Measurements from ENCODE around the gene NAALAD2. TPM values are rescaled to one million over a fixed set of nuclear protein-coding genes. Genes with fewer than 3 reads are reported as not detected.

The NAALAD2 gene
- polyA plus RNA-seq, 1 donor (not counting 4 experiments of a cell fraction or from before 2014, with no cell fraction given): not detected

DNA sequence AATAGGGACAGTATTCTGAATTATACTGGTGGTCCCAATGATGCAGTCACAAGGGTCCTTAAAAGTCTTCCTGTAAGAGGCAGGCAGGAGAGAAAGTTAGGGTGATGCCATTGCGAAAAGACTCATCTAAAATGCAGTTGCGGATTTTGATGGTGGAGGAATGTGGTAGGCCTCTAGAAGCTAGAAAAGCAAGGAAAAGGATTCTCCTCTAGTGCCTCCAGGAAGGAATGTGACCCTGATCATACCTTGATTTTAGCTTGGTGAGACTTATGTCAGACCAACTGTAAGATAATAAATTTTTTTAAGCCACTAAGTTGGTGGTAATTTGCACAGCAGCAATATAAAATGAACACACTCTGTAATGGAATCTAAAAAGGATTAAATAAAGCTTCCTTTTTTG lies 54.5 kb downstream of the NAALAD2 start:
- Histone ChIP-seq H3K27me3 (ENCODE audit: control insufficient read depth, extremely low read depth, insufficient read depth, low read length) (no peaks in the 10 kb centered on the region), H3K9me3 (ENCODE audit: control insufficient read depth, low read depth, low read length) (no peaks in the 10 kb centered on the region), H3K36me3 (ENCODE audit: control insufficient read depth in 2 of 2, extremely low read depth in 1 of 2, insufficient read depth in 2 of 2, low read length in 2 of 2) (no peaks in the 10 kb centered on the region), H2AFZ (ENCODE audit: control insufficient read depth, low read length) (no peak overlapping the region), H3K4me1 (ENCODE audit: control insufficient read depth, extremely low read depth, insufficient read depth, low read length) (no peaks in the 10 kb centered on the region), H3K9ac (ENCODE audit: control insufficient read depth, extremely low read depth, insufficient read depth, low read length) (no peak overlapping the region), H3K79me2 (ENCODE audit: control insufficient read depth, insufficient read depth, low read length) (no peaks in the 10 kb centered on the region), H3K27ac (ENCODE audit: control insufficient read depth, insufficient read depth, low read length) (no peak overlapping the region), H3K9me1 (ENCODE audit: control insufficient read depth, extremely low read depth, insufficient read depth, low read length) (no peaks in the 10 kb centered on the region), H3K4me3 (ENCODE audit: control insufficient read depth in 2 of 3, extremely low read depth in 1 of 3, insufficient read depth in 2 of 3, low read depth in 1 of 3, low read length in 3 of 3) (no peak overlapping the region), H3K4me2 (ENCODE audit: control insufficient read depth, extremely low read depth, insufficient read depth, low read depth, low read length) (no peak overlapping the region), H4K20me1 (ENCODE audit: control insufficient read depth, extremely low read depth, insufficient read depth, low read length) (no peaks in the 10 kb centered on the region)
- FAIRE-seq (no peak), DNase-seq (ENCODE audit: low read depth, low spot score) (no peak)
- dilution Hi-C loops (cut with MboI; ENCODE audit: extremely low pct_ligation_motif_present, low sequenced_read_pairs): no loop called here
- TF ChIP-seq EZH2 (IDR thresholded peaks at IDR 0.05; ENCODE audit: low read length): no peak
- TF ChIP-seq, protein P1, sequence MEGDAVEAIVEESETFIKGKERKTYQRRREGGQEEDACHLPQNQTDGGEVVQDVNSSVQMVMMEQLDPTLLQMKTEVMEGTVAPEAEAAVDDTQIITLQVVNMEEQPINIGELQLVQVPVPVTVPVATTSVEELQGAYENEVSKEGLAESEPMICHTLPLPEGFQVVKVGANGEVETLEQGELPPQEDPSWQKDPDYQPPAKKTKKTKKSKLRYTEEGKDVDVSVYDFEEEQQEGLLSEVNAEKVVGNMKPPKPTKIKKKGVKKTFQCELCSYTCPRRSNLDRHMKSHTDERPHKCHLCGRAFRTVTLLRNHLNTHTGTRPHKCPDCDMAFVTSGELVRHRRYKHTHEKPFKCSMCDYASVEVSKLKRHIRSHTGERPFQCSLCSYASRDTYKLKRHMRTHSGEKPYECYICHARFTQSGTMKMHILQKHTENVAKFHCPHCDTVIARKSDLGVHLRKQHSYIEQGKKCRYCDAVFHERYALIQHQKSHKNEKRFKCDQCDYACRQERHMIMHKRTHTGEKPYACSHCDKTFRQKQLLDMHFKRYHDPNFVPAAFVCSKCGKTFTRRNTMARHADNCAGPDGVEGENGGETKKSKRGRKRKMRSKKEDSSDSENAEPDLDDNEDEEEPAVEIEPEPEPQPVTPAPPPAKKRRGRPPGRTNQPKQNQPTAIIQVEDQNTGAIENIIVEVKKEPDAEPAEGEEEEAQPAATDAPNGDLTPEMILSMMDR (optimal IDR thresholded peaks at IDR 0.05 in 1 of 3, IDR thresholded peaks at IDR 0.05 in 1 of 3, conservative IDR thresholded peaks at IDR 0.05 in 1 of 3; ENCODE audit: extremely low read depth in 1 of 3, insufficient read depth in 2 of 3, low read length in 3 of 3): no peak

DNA sequence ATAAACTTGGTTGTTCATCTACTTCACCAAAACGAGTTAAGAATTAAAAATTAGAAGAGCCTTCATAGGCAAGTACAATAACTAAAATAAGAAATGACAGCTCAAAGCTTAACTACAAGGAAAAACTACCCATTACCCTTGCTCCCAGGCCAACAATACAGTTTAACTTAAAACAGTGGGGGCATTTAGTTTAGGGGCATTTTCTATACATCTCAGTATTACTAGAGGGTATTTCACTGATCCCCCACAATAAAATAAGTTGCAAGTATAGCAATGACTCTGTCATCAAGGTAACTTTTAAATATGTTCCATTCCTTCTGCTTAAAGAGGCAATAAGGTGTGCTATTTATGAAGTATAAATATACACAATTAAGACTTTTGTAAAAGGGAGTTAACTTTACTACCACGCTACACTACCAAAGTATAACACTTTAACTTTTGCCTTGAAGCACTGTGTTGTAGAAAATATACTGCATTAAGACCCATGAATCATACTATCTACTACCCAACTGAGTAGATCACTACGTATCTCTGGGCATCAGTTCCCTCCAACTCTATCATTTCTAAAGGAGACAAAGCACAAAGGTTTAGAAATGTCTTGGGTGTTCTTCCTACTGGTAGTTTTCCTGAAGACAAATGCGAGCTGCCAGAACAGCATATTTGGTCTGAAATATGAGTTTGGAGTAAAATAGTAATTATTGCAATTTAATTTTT lies 58.6 kb downstream of the NAALAD2 start:
- TF ChIP-seq, protein P1 (optimal IDR thresholded peaks at IDR 0.05 in 1 of 3, IDR thresholded peaks at IDR 0.05 in 1 of 3, conservative IDR thresholded peaks at IDR 0.05 in 1 of 3; ENCODE audit: extremely low read depth in 1 of 3, insufficient read depth in 2 of 3, low read length in 3 of 3): no peak
- no peak for TF ChIP-seq EZH2 (IDR thresholded peaks at IDR 0.05; ENCODE audit: low read length)
- no peaks in the 10 kb centered on the region for H4K20me1 ChIP-seq (ENCODE audit: control insufficient read depth, extremely low read depth, insufficient read depth, low read length)
- H3K79me2 ChIP-seq (ENCODE audit: control insufficient read depth, insufficient read depth, low read length): no peaks in the 10 kb centered on the region
- no peaks in the 10 kb centered on the region for H3K9me3 ChIP-seq (ENCODE audit: control insufficient read depth, low read depth, low read length)
- no peak overlapping the region for H2AFZ ChIP-seq (ENCODE audit: control insufficient read depth, low read length)
- no peak overlapping the region for H3K9ac ChIP-seq (ENCODE audit: control insufficient read depth, extremely low read depth, insufficient read depth, low read length)
- H3K4me2 ChIP-seq (ENCODE audit: control insufficient read depth, extremely low read depth, insufficient read depth, low read depth, low read length): no peak overlapping the region
- no peaks in the 10 kb centered on the region for H3K9me1 ChIP-seq (ENCODE audit: control insufficient read depth, extremely low read depth, insufficient read depth, low read length)
- H3K27me3 ChIP-seq (ENCODE audit: control insufficient read depth, extremely low read depth, insufficient read depth, low read length): no peaks in the 10 kb centered on the region
- H3K4me1 ChIP-seq (ENCODE audit: control insufficient read depth, extremely low read depth, insufficient read depth, low read length): no peaks in the 10 kb centered on the region
- no peak for DNase-seq (ENCODE audit: low read depth, low spot score)
- no peaks in the 10 kb centered on the region for H3K36me3 ChIP-seq (ENCODE audit: control insufficient read depth in 2 of 2, extremely low read depth in 1 of 2, insufficient read depth in 2 of 2, low read length in 2 of 2)
- H3K27ac ChIP-seq (ENCODE audit: control insufficient read depth, insufficient read depth, low read length): no peak overlapping the region
- no peak for FAIRE-seq
- dilution Hi-C loops (cut with MboI; ENCODE audit: extremely low pct_ligation_motif_present, low sequenced_read_pairs): no loop called here
- H3K4me3 ChIP-seq (ENCODE audit: control insufficient read depth in 2 of 3, extremely low read depth in 1 of 3, insufficient read depth in 2 of 3, low read depth in 1 of 3, low read length in 3 of 3): no peak overlapping the region

Measured in keratinocyte (primary cell).